HepG2 (cell line): ENCODE data around the gene IPCEF1. TPM values are rescaled to one million over a fixed set of nuclear protein-coding genes. Genes with fewer than 3 reads are reported as not detected.

ENCODE experiments used
- ATAC-seq: fragments of 200-7000 bp; cut with Tn5 transposase; 3 replicates; pipeline ENCODE4 v1.9.1; 2020; ENCODE audit warnings: mild to moderate bottlenecking, moderate library complexity
- BruUV-seq: library from RNA; stranded (reverse); fragments of 400-500 nt; replicated peaks from 2 replicates; lab custom pipeline; 2021; lab: Mats Ljungman, UMichigan
- CTCF ChIA-PET: fragments of 300-600 bp; formaldehyde crosslinking; extraction: SDS; loops from one replicate; lab custom pipeline; 2021; ENCODE audit warnings: low total read pairs, inconsistent platforms, low intra/inter-chr PET ratio; lab: Yijun Ruan, JAX
- POLR2A ChIA-PET: fragments of 350-600 bp; sonication (Branson Sonifier 250); formaldehyde crosslinking; loops from one replicate; lab custom pipeline; 2020; ENCODE audit warnings: antibody characterized with exemption, inconsistent platforms; lab: Yijun Ruan, JAX
- DNase-seq: peaks from one replicate; pipeline ENCODE4 v3.0.0-alpha.2; 2015; ENCODE audit warnings: low spot score
- FAIRE-seq: peaks from 3 replicates; lab custom pipeline; 2011; peaks lifted over from hg19 to GRCh38; lab: Jason Lieb, UNC
- H2AFZ ChIP-seq: one replicate; pipeline ENCODE4 v1.6.1; 2011; ENCODE audit warnings: low read length, inconsistent platforms
- H3K27ac ChIP-seq: fragments of 300-600 bp; 3 replicates; pipeline ENCODE4 v1.8.0; 2011; ENCODE audit warnings: mixed run types, mild to moderate bottlenecking, mixed read lengths, low read length, inconsistent platforms; ENCODE audit not compliant: insufficient read depth; ENCODE audit errors: extremely low read length
- H3K27me3 ChIP-seq, 2 experiments: fragments of 200-600 bp in 1 of 2; 2 replicates in 1 of 2; 3 replicates in 1 of 2; pipeline versions ENCODE4 v1.6.0 to v1.8.0; 2011; ENCODE audit warnings: low read length in 2 of 2, mild to moderate bottlenecking in 2 of 2, moderate library complexity in 2 of 2, inconsistent platforms in 1 of 2; ENCODE audit not compliant: insufficient read depth in 2 of 2, control insufficient read depth in 1 of 2
- H3K36me3 ChIP-seq, 2 experiments: fragments of 200-600 bp in 1 of 2; replicated peaks in 1 of 2; 2 replicates in 1 of 2; 3 replicates in 1 of 2; pipeline versions ENCODE4 v1.5.1 to v1.8.0; 2011; ENCODE audit warnings: low read length in 2 of 2, inconsistent platforms in 1 of 2; ENCODE audit not compliant: insufficient read depth in 2 of 2, control insufficient read depth in 1 of 2
- H3K4me1 ChIP-seq: 2 replicates; pipeline ENCODE4 v1.5.1; 2012; ENCODE audit warnings: low read length, inconsistent platforms; ENCODE audit not compliant: insufficient read depth
- H3K4me2 ChIP-seq: 2 replicates; pipeline ENCODE4 v1.6.0; 2011; ENCODE audit warnings: low read depth, low read length, inconsistent platforms
- H3K4me3 ChIP-seq, 3 experiments: fragments of 200-600 bp in 1 of 3; sonication (generic), shearing (Covaris generic) in 1 of 3; replicated peaks in 1 of 3; 2 replicates each; pipeline ENCODE4 v1.5.1; 2011 to 2016; ENCODE audit warnings: low read length in 3 of 3, inconsistent platforms in 2 of 3, low read depth in 2 of 3, mild to moderate bottlenecking in 2 of 3, control low read depth in 1 of 3, mixed read lengths in 1 of 3; ENCODE audit not compliant: insufficient read depth in 1 of 3
- H3K79me2 ChIP-seq: one replicate; pipeline ENCODE4 v1.6.1; 2011; ENCODE audit warnings: low read length, inconsistent platforms; ENCODE audit not compliant: insufficient read depth
- H3K9ac ChIP-seq: 2 replicates; pipeline ENCODE4 v1.6.0; 2011; ENCODE audit warnings: mild to moderate bottlenecking, low read depth, low read length, inconsistent platforms; ENCODE audit not compliant: insufficient read depth
- H3K9me3 ChIP-seq: 2 replicates; pipeline ENCODE4 v1.5.1; 2012; ENCODE audit warnings: mild to moderate bottlenecking, low read length
- H4K20me1 ChIP-seq: 2 replicates; pipeline ENCODE4 v1.6.0; 2011; ENCODE audit warnings: inconsistent platforms, mild to moderate bottlenecking, low read length, moderate library complexity; ENCODE audit not compliant: insufficient read depth
- ARNT2 ChIP-seq: sonication (generic); formaldehyde crosslinking; IDR thresholded peaks from 2 replicates; pipeline ENCODE4 v1.8.0; 2022; ENCODE audit warnings: mild to moderate bottlenecking, low read depth, missing genetic modification reagents, moderate library complexity
- HOXA9 ChIP-seq: sonication (generic); formaldehyde crosslinking; IDR thresholded peaks from 2 replicates; pipeline ENCODE4 v1.8.1; 2022; ENCODE audit warnings: missing genetic modification reagents, mild to moderate bottlenecking, moderate library complexity, borderline replicate concordance
- RBAK ChIP-seq: sonication (generic); formaldehyde crosslinking; IDR thresholded peaks from 2 replicates; pipeline ENCODE4 v1.5.1; 2020; ENCODE audit warnings: mild to moderate bottlenecking, missing genetic modification reagents
- SIN3A ChIP-seq: IDR thresholded peaks from 2 replicates; pipeline ENCODE4 v1.6.1; 2011; ENCODE audit warnings: low read depth, mild to moderate bottlenecking, control low read depth, low read length, borderline replicate concordance
- SRF ChIP-seq: IDR thresholded peaks from 2 replicates; pipeline ENCODE4 v1.6.1; 2011; ENCODE audit warnings: mild to moderate bottlenecking, low read depth, low read length, moderate library complexity
- ZC3H4 ChIP-seq: sonication (generic); formaldehyde crosslinking; IDR thresholded peaks from 2 replicates; pipeline ENCODE4 v1.4.0; 2020; ENCODE audit warnings: missing genetic modification reagents, borderline replicate concordance
- ZNF280B ChIP-seq: sonication (generic); formaldehyde crosslinking; IDR thresholded peaks from 2 replicates; pipeline ENCODE4 v1.5.0; 2020; ENCODE audit warnings: missing genetic modification reagents, mild to moderate bottlenecking, borderline replicate concordance
- ZNF280D ChIP-seq: sonication (generic); formaldehyde crosslinking; IDR thresholded peaks from 2 replicates; pipeline ENCODE4 v1.5.1; 2020; ENCODE audit warnings: mild to moderate bottlenecking, missing genetic modification reagents
- ZNF670 ChIP-seq: sonication (generic); formaldehyde crosslinking; IDR thresholded peaks from 2 replicates; pipeline ENCODE4 v1.8.0; 2022; ENCODE audit warnings: mild to moderate bottlenecking, missing genetic modification reagents, borderline replicate concordance
- WGBS: methylation state at CpG from one replicate; pipeline ENCODE4 v1.1.6; 2017; ENCODE audit warnings: low lambda C conversion rate; 5-methylcytosine and 5-hydroxymethylcytosine counted together
- in situ Hi-C: cut with HindIII; loops from 2 replicates; pipeline ENCODE4 v1.10.0; 2017; ENCODE audit warnings: low pct_unique_long_range_greater_than_20kb; ENCODE audit not compliant: extremely low pct_ligation_motif_present
- intact Hi-C: fragments of 100-400 bp; cut with micrococcal nuclease; formaldehyde crosslinking; loops from one replicate; pipeline ENCODE4 v1.10.0; 2022; ENCODE audit not compliant: unreplicated experiment
- polyA plus RNA-seq, 8 experiments: library from polyadenylated mRNA; depleted of rRNA in 3 of 8; stranded (reverse) in 7 of 8; unstranded in 1 of 8; fragments of >200 nt; fragmentation: Illumina TruSeq in 4 of 8; extraction: Trizol in 4 of 8; gene quantifications; 2 replicates each; pipeline versions ENCODE4 v1.2.1 to v1.2.3, GENCODE V29; 2011 to 2016; ENCODE audit warnings: low read depth in 4 of 8, missing spikeins in 1 of 8, mixed read lengths in 1 of 8; ENCODE audit not compliant: insufficient read depth in 1 of 8
- total RNA-seq, 5 experiments: library from RNA; depleted of rRNA; stranded (reverse); fragments of >200 nt; fragmentation: Illumina TruSeq; extraction: Trizol; gene quantifications; 2 replicates each; pipeline ENCODE4 v1.2.3, GENCODE V29; 2016; ENCODE audit warnings: low read depth in 1 of 5

The IPCEF1 gene
- total and polyA plus RNA-seq, 2 of the 13 experiments (the other 11 are each of a cell fraction or from before 2014, with no cell fraction given), result 0.03 TPM; not detected in 1

- Histone ChIP-seq H3K27me3 (peaks cover 0 to 16% of the 10 kb centered on the region in 2 experiments; a peak in 2 of 5 replicates), H3K9me3 (no peaks in the 10 kb centered on the region), H3K9ac (no peak overlapping the region), H3K4me1 (no peaks in the 10 kb centered on the region), H3K4me3 (no peak overlapping the region), H4K20me1 (no peaks in the 10 kb centered on the region), H3K79me2 (no peaks in the 10 kb centered on the region), H3K4me2 (no peak overlapping the region), H3K27ac (no peak overlapping the region), H3K36me3 (no peaks in the 10 kb centered on the region), H2AFZ (no peak overlapping the region)
- WGBS, result 14% methylated on average over 8 of the region's 8 CpGs
- no peak for FAIRE-seq
- DNase-seq, result no peak
- CTCF ChIA-PET, result no interaction called here
- ATAC-seq, result no peak
- intact Hi-C loops, result no loop called here
- BruUV-seq, result no TSS peak
- TF ChIP-seq ZNF280B, result no peak
- no peak for TF ChIP-seq ARNT2 (CRISPR knock-in tag)
- TF ChIP-seq ZC3H4, result no peak
- TF ChIP-seq RBAK, result no peak
- POLR2A ChIA-PET, result no interaction called here
- in situ Hi-C loops, result no loop called here
These were observed 106.9 kb downstream of the IPCEF1 start for GRCh38 chr6:154249499-154250298.

- H3K4me2 ChIP-seq, result no peak overlapping the region
- H3K9ac ChIP-seq, result no peak overlapping the region
- no peaks in the 10 kb centered on the region for H3K79me2 ChIP-seq
- H3K36me3 ChIP-seq, result no peaks in the 10 kb centered on the region
- H2AFZ ChIP-seq, result no peak overlapping the region
- no TSS peak for BruUV-seq
- DNase-seq (no peak), ATAC-seq (no peak), FAIRE-seq (no peak)
- H3K27ac ChIP-seq, result no peak overlapping the region
- no peaks in the 10 kb centered on the region for H4K20me1 ChIP-seq
- in situ Hi-C loops (no loop called here), intact Hi-C loops (no loop called here)
- POLR2A ChIA-PET, result no interaction called here
- no peak overlapping the region for H3K4me3 ChIP-seq
- no peaks in the 10 kb centered on the region for H3K4me1 ChIP-seq
- peaks cover 0 to 36% of the 10 kb centered on the region in 2 experiments; a peak in 2 of 5 replicates for H3K27me3 ChIP-seq
- H3K9me3 ChIP-seq, result no peaks in the 10 kb centered on the region
- CTCF ChIA-PET, result no interaction called here
- 9% methylated on average over 12 of the region's 12 CpGs for WGBS
- TF ChIP-seq SIN3A, result no peak
- no peak for TF ChIP-seq SRF
- TF ChIP-seq ZNF670, result no peak
- no peak for TF ChIP-seq ZNF280D (CRISPR knock-in tag)
- no peak for TF ChIP-seq HOXA9 (CRISPR knock-in tag)
These were observed 109.3 kb downstream of the IPCEF1 start for GRCh38 chr6:154247119-154247861.
